Esophagus squamous epithelium (tissue), 4 donors: Measurements from ENCODE around the gene TNNC1.

ENCODE experiments used
- POLR2A ChIP-seq, 4 donors: fragments of 450-650 bp; IDR thresholded peaks; one replicate each; pipeline ENCODE4 v1.6.1; 2017; ENCODE audit warnings: antibody characterized with exemption in 4 of 4, mild to moderate bottlenecking in 4 of 4, moderate library complexity in 3 of 4
- TF ChIP-seq, protein P1 (sequence below), 6 experiments: fragments of 450-650 bp in 4 of 6; fragments of 200-600 bp in 2 of 6; sonication (generic) in 2 of 6; IDR thresholded peaks; one replicate each; pipeline ENCODE4 v1.5.1; 2016 to 2019; ENCODE audit warnings: antibody characterized with exemption in 6 of 6, mild to moderate bottlenecking in 4 of 6, moderate library complexity in 4 of 6

DNA sequence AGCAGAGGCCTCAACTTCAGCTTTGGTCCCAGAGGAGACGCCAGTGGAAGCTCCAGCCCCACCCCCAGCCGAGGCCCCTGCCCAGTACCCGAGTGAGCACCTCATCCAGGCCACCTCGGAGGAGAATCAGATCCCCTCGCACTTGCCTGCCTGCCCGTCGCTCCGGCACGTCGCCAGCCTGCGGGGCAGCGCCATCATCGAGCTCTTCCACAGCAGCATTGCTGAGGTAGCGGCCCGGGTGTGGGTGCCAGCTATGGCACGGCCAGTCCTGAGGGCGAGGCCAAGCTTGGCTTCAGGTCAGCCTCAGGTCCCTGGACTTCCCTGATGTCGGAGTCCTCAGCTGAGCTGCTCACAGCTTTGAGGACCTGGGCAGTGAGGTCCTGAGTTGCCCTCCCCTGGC, 35.6 kb upstream of the TNNC1 start:
- TF ChIP-seq, protein P1, sequence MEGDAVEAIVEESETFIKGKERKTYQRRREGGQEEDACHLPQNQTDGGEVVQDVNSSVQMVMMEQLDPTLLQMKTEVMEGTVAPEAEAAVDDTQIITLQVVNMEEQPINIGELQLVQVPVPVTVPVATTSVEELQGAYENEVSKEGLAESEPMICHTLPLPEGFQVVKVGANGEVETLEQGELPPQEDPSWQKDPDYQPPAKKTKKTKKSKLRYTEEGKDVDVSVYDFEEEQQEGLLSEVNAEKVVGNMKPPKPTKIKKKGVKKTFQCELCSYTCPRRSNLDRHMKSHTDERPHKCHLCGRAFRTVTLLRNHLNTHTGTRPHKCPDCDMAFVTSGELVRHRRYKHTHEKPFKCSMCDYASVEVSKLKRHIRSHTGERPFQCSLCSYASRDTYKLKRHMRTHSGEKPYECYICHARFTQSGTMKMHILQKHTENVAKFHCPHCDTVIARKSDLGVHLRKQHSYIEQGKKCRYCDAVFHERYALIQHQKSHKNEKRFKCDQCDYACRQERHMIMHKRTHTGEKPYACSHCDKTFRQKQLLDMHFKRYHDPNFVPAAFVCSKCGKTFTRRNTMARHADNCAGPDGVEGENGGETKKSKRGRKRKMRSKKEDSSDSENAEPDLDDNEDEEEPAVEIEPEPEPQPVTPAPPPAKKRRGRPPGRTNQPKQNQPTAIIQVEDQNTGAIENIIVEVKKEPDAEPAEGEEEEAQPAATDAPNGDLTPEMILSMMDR (IDR thresholded peaks at IDR 0.05): no peak
- no peak for TF ChIP-seq POLR2A (IDR thresholded peaks at IDR 0.05)
